ENCODE measurements around the gene MS4A12.
"Not testable (repeated sequence)": the region's sequence is repeated elsewhere in the genome, so short reads cannot be mapped to it uniquely, and the experiment has no call there.

MS4A12 gene, protein sequence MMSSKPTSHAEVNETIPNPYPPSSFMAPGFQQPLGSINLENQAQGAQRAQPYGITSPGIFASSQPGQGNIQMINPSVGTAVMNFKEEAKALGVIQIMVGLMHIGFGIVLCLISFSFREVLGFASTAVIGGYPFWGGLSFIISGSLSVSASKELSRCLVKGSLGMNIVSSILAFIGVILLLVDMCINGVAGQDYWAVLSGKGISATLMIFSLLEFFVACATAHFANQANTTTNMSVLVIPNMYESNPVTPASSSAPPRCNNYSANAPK

DNA sequence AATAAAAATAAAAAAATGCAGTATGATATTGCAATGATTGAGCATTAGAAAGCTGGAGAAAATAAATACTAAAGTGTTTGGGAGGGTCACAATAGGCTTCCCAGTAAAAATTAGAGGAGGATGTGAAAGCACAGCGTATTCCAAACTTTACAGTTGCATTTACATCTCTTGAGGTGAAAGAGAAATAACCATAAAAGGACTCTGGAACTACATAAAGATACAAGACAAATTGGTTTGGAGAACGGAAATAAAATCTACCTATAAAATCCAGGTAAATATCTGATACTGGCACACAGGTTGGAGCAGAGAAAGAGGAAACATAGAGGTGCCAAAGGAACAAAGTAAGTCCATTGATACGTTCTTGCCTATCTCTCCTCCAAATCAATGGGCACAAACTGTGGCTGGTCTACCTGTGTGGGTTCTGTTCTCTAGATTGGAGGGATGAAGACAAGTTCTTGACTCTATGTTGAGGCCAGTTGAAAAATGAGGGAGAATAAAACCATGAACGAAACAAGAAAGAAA, at the start of gene MS4A12:
MS4A12 (plus strand) TSS at position 291 of the 522 bp plus-strand sequence. CDS start 4,541 bp downstream, outside the sequence.
- no peak for DNase-seq

DNA sequence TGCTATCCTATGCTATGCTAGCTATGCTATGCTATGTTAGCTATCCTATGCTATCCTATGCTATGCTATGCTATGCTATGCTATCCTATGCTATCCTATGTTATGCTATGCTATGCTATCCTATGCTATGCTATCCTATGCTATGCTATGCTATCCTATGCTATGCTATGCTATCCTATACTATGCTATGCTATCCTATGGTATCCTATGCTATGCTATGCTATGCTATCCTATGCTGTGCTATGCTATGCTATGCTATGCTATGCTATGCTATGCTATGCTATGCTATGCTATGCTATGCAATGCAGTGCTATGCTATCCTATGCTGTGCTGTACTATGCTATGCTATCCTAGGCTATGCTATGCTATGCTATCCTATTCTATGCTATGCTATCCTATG, 45.5 kb upstream of the MS4A12 start:
- no peak for DNase-seq

DNA sequence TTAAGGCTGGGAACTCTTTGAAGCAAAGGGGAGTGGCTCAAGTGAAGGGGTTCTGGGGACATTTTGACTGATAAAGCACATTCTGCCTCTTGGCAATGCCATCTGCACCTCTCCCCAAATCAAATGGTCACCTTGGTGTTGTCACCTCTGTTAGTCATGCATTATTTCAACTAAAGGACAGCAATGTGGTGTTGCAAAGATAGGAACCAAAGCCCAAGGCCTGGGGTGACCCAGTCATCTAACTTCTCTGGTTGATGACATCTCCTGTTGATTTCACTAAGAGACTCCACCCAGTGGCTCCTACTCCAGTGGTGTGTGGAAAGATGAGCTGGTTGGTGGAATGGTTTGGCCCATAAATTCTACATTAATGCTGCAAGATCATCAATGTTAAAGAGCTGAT, 44.7 kb upstream of the MS4A12 start:
- DNase-seq, result no peak

DNA sequence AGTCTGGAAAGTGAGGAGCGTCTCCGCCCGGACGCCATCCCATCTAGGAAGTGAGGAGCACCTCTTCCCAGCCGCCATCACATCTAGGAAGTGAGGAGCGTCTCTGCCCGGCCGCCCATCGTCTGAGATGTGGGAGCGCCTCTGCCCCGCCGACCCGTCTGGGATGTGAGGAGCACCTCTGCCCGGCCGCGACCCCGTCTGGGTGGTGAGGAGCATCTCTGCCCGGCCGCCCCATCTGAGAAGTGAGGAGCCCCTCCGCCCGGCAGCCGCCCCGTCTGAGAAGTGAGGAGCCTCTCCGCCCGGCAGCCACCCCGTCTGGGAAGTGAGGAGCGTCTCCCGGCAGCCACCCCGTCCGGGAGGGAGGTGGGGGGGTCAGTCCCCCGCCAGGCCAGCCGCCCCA, 41.4 kb upstream of the MS4A12 start:
- DNase-seq, result not testable (repeated sequence)

DNA sequence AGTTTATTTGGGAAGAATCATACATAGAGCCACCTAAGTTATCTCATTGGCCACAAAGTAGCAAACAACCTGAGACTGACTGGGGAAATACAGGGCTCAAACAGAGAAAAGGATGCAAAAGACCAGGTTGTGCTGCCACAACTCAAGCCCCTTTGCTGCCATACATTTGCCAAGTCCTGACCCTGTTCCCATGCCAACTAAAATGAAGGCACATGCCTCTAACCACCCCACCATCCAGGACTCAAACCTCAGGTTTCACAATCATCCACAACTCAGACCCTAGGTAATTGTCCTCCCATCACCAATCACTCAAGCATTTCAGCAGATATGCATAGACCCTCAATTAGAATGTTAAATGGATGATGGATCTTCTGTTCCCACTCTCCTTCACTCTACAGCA, 38.4 kb upstream of the MS4A12 start:
- no peak for DNase-seq

DNA sequence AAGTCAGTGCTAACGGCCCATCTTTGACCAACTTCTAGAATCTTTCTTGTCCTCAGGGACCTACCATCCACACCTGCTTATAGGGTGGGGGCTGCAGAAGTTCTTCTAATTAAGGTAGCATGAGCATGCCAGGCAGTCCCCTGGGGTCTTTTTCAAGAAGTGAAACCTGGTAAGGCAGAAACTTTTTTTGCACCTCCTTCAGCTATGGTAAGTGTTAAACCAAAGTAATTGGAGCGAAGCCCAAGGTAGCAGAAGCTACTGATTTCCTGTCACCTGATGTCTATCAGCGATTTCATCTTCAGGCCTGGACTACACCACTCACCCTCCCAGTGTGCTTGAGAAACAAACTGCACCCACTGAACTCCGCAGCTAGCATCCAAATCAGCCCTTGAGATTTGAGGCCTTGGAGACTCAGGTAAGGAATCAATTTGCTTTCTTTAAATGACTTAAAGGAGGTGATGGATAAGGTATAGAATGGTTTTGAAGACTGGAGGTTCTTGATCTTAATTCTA, 37.0 kb upstream of the MS4A12 start, which contains the start of gene MS4A1:
MS4A1 (plus strand) TSS at position 317 of the 512 bp plus-strand sequence. CDS start 6,528 bp downstream, outside the sequence.
- no peak for DNase-seq

DNA sequence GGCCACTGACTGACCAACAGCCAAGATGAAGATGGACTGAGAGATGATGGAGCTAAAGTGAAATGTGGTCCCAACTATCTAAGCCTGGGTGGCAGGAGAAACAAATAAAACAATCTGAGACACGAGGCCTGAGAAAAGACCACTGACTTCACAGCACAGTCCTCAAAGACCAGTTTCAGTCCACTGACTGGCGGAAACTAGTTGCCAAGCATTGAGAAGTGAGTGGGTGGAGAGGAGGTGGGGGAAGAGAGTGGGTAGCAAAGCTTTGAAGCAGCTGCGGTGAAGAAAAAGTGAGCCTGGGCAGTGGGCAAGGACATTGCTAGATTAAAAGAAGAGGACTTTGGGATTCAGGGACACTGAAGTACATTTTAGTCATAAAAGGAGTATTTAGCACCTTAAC, 35.0 kb upstream of the MS4A12 start:
- DNase-seq, result no peak

DNA sequence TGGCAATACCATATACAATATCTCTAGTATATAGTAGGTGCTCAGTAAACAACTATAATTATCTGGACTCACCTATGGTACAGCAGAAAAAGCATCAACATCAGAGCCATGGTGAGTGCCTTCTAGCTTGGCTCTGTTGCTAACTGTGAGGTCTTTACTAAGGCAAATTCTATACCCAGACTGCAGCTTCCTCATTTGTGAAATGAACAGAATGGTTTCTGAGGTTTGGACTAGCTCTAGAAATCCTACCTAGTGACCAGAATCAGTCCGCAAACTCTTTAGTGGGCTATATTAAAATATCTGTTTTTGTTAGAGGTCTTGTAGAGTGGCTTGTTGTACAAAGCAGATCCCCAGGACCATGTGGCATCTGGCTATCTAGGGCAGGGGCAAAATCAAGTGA, 33.2 kb upstream of the MS4A12 start:
- DNase-seq, result no peak

DNA sequence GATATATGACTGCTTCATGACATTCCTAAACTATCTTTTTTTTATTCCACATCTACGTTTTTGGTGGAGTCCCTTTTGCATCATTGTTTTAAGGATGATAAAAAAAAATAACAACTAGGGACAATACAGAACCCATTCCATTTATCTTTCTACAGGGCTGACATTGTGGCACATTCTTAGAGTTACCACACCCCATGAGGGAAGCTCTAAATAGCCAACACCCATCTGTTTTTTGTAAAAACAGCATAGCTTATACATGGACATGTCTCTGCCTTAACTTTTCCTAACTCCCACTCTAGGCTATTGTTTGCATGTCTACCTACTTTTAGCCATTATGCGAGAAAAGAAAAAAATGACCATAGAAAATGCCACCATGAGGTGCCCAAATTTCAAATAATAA, 23.7 kb upstream of the MS4A12 start:
- no peak for DNase-seq

DNA sequence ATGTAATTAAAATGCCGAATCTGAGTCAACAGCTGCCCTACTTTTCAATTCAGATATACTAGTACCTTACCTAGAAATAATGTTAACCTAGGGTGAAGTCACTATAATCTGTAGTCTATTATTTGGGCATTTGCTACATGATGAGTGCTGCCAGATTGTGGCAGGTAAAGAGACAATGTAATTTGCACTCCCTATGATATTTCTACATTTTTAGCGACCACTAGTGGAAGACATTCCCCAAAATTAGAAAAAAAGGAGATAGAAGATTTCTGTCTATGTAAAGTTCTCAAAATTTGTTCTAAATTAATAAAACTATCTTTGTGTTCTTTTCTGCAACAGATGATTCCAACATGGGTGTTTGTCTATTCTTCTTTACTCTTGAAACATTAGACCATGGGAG, 22.9 kb upstream of the MS4A12 start:
- no peak for DNase-seq

DNA sequence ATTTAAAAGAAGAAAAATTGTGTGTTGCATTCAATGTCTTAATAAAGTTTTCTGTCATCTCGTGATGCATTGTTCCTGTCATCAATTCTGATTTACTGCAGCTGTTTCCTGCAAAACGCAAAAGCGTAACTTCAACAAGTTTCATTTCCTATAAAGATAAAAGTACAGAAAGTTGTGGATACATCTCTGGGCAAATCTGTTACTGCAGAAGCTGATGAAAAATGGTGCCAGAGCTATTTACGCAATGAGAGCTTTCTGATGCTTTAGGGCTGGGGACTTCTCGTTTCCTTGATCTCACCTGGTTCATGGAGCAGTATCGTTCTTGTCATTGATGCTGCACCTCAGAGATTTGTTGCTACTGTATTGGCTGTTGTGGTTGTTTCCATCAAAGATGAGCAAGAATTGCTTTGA, 15.5 kb upstream of the MS4A12 start:
- no peak for DNase-seq

DNA sequence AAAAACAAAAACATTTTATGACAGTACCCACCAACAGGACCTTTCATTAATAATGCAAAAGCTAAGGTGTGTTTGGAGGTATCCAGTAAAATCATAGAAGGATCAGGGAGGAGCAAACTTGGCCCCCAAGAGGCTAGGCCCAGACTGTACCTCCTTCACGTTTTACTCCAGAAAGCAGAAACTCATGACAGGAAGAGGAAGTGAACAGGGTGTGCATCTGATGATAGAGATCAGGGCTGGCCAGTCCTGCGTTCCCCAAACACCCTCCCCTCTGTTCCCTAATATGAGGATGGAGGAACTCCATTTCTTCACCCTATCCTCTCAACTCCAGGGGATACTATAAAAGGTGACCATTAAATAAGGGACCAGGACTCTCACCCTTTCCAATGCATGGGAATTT, 10.2 kb upstream of the MS4A12 start:
- DNase-seq, result no peak

DNA sequence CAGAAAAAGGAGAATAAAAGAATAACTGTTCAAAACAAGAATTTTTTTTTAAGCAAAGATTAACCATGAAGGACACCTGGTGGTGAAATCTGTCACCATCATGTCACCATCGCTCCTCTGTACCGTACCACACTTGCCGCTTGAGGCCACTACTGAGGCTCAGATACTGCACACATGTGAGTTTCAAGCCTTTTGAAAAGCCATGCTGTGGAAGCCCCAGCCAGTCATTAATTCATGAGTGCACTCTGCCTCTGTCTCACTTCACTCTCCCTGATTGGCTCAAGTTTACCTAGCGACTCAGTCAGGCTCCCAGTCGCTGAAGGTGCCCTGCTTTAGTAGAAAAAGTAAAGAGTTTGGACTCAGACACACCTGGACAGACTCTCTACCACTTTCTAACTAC, 6.6 kb upstream of the MS4A12 start:
- DNase-seq, result no peak

DNA sequence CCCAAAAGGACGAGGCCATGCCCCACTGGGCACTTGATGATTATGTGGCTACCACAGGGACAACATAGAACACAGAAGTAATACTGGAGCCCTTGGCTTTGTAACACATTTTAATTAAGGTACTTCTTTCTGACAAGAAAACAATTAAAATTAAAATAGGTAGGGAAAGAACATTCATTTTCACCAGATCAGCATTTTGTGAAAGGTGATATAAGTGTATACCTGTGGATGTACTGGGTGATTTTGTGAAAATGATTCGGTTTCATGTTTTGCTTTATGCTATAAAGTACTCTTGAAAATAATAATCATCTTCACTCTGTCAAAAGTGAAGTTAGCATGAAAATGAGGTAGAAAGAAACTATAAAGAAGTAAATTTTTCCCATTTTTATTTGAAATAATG, 876 bp downstream of the MS4A12 start:
- DNase-seq, result no peak

DNA sequence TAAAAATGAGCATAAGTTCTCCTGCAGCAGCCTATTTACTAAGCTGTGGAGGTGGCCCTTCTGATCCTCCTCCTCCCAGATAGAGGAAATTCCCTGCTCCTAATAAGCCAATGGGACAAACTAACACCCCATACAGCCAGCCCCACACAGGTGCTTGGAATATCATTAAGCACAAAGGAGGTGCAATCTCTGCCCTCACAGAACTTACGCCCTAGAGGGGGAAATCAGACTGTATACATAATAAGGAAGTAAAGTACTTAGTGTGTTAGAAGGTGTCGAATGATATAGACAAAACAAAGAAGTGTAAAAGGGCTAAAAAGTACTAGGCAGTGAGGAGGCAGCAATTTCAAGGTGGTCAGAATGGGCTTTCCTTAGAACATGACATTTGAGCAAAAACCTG, 5.8 kb downstream of the MS4A12 start:
- no peak for DNase-seq

DNA sequence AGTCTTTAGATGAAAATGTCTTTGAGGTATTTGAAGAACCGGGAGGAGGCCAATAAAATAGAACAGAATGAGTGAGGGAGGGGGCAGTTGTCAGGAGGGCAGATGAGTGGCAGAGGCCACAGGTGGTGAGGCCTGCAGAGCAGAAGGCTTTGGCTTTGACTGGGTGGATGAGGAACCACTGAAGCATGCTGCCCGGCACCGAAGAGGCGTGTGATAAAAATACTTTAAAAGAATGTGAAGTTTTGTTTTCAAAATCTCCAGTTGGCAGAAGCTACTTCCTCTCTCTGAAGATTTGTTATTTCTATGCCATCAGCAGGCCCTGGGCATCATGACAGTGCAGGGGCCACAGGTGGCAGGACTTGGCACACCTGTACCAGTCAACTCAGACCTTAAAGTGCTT, 6.3 kb downstream of the MS4A12 start:
- no peak for DNase-seq

DNA sequence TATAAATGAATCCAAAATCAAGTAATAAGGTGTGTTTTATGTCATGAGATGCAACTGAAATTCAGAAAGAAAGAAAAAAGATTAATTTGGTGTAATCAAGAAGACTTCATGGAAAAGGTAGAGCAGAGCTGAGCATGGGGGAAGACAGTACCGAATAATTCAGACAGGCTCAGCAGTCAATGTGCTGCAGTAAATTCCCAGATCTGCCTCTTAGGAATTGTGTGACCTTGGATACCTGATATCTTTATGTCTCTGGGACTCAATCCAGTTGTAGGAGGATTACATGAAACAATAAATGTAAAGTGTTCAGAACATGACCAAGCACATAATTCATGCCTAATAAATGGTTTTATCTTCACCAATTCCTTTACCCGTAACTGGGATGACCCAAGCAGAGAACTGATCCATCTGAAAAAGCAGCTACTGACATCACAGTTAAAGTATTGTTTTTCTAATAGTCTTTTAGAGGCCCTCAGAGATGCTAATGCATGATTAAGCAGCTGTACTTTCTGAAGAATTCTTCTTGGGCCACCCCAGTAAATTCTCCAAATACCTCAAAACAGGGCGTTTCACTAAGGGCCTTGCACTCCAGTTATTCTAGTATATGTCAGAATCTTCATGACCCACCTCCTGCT, 7.8 kb downstream of the MS4A12 start:
- no peak for DNase-seq

DNA sequence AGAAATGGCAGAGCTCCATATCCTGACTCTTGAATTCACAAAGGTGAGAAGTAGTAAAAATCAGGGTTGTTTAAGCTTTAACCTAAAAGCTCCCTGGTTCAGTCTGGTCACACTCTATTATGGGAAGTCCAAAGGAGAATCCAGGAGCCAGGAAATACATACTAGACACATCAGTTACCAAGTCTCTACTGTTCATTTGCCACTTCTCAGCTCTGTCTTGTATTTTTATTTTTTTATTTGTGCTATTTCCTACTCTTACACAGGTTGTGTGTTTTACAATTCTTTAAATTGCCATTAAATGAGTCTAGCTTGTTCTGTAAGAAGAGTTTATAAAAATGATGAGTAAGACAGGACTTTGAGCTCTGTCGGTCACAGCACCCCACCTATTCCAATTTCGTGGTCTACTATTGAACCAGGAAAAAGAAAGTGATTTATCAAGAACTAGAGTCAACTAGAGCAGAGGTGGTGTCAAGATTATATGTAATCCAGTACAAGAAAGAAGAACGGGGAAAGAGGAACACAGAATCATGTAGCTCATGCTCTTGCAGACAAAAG, 9.7 kb downstream of the MS4A12 start:
- no peak for DNase-seq

DNA sequence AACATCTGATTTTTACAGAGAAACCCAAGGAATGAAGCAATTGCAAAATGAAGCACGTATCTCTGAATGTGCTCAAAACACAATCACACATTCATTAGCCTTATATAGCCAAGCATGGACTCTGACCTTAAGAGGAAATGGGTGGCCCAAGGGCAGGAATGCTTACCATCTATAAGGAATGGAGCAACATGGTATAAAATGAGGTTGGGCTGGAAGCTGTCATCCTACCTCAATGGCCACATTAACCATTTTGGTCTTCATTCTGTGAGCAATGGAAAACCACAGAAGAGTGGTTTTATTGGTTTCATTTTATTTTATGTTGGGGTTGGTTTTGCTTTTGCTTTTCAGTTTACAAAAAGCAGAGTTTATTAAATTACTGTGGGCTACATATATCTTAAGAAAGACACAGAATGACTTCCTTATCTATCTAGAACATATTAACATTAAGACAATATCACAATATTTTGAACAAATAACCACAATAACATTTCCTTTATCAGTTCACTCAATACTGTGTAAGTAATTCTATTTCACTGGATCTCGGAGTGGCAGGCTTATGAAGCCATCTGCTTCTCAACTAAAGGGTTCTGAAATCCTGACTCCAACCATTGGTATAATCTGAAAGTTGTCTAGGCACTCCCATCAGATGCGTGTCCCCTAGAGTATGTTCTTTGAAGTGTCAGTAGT, 11.8 kb downstream of the MS4A12 start:
- DNase-seq, result no peak

DNA sequence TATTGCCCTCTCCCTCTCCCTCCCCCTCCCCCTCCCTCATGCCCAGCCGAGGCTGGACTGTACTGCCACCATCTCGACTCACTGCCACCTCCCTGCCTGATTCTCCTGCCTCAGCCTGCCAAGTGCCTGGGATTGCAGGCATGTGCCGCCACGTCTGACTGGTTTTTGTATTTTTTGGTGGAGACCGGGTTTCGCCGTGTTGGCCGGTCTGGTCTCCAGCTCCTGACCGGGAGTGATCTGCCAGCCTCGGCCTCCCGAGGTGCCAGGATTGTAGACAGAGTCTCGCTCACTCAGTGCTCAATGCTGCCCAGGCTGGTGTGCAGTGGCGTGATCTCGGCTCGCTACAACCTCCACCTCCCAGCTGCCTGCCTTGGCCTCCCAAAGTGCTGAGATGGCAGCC, 17.0 kb downstream of the MS4A12 start:
- not testable (repeated sequence) for DNase-seq

DNA sequence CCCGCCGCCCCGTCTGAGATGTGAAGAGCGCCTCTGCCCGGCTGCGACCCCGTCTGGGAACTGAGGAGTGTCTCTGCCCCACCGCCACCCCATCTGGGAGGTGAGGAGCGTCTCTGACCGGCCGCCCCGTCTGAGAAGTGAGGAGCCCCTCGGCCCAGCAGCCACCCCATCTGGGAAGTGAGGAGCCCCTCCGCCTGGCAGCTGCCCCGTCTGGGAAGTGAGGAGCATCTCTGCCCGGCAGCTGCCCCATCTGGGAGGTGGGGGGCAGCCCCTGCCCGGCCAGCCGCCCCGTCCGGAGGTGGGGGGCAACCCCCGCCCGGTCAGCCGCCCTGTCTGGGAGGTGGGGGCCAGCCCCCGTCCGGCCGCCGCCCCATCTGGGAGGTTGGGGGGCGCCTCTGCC, 17.6 kb downstream of the MS4A12 start:
- DNase-seq, result not testable (repeated sequence)

DNA sequence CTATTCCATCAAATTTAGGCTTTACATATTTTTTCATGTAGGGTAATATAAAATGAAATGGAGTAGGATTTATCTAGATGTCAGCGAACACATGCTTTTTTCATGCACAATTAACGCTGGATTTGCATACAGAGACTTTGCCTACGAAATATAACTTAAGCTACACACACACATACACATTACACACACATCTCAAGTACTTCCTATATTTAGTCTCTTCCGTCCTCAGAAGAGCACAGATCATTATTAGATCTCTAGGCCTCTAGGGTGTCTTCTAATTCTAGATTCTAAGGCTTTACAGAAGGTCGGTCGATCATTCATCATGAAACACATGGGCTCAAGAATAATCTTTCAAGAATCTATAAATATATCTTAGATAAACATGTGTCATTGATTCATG, 18.8 kb downstream of the MS4A12 start:
- no peak for DNase-seq

DNA sequence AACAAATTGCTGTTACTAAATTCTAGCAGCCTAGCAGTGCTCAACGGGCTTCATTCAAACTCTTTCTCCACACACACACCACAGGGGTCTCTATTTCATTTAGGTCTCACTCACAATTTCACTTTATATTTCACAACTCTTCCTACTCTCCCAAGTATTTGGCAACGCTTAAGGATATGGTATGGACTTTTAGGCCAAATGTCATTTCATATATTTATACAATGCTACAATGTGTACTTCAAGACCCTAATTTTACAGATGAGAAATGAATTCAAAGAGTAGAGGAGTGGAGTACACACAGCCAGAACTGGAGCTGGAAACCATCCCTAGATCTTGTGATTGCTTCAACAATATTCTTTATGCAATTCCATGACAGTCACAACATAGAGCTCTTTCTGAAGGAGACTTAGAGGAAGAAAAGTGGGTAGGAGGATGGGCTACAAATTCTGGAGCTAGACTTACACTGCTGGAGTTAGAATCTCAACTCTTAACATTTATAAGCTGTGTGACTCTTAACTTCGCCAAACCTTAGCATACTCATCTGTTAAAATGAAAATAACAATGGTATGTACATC, 20.2 kb downstream of the MS4A12 start:
- DNase-seq, result no peak

Measured in midbrain (tissue), 1 donor.